Astrocyte of the hippocampus (primary cell): ENCODE measurements around the gene SVIL.
A peak's percentile ranks its signal among the peaks of the same experiment; 100 is the strongest.
"Not testable (repeated sequence)": the region's sequence is repeated elsewhere in the genome, so short reads cannot be mapped to it uniquely, and the experiment has no call there.

ENCODE experiments used
- DNase-seq: peaks from one replicate; pipeline ENCODE4 v3.0.0; 2011; ENCODE audit warnings: low read depth, low spot score

The SVIL gene

DNA sequence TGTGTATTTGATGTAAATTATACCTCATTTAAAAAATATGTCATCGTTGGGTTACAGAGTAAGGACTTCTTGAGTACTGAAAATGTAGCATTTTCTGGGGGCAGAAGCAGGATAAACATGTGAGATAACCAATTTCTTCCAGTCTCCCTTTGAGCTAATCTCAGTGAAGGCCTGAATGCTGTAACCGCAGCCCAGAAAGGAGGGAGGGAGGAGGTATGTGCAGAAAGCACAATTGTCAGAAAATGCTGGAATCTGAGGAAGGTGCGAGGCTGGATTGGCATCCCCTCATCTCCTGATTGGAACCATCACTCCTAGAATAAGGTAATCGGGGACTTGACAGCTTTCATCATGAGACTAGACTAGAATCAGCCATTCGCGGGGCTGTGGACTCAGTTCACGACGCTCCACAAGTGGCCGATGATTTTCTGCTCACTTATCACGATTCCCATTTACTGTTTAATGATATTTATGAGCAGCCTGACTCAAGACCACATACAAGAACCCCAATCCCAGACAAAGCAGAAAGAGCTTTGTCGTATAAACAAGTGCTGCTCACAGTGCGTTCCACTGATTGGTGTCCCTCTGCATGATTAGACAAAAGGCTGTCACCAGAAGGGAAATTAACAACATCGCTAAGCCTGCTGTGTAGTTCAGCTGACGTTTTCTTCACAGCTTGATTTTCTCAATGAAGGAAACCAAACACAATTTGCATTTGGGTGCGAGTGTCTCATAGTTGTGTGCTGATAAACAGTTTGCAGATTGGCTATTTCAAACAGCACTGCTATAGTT lies 93.2 kb downstream of the SVIL start:
- DNase-seq, result peak; percentile 42

DNA sequence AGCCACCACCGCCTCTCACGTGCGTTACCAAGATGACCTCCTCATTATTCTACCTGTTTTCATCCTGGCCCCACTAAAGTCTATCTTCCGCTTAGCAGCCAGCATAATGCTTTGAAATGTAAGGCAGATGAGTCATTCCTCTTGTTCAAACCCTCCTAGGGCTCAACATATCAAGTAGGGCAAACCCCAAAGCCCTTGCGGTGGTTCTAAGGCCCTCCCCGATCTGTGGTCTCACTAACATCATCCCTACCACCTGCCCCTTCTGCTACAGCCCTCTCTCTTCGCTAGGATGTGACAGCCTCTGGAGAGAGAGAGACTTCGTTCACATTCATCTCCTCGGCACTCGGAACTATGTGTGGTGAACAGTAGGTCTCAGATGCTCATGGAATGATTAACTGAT lies 94.8 kb downstream of the SVIL start:
- DNase-seq, result peak; percentile 73

DNA sequence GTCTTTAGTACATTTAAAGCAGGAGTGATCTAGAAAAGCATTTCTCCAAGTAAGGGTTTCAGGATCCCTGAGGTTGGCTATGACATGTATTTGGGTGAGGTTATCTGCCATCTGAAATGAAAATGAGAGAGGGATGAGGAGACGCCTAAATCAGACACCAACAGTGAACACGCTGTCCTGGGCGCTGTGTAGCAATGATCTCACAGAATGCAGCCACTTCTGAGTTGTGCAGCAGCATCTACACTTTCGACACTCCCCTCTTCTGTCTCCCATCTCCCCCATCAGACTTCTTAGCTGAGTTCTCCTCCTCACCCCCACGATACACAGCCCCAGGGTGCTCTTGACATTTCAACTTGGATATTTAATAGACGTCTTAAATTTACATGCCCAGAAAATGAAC lies 95.4 kb downstream of the SVIL start:
- no peak for DNase-seq

DNA sequence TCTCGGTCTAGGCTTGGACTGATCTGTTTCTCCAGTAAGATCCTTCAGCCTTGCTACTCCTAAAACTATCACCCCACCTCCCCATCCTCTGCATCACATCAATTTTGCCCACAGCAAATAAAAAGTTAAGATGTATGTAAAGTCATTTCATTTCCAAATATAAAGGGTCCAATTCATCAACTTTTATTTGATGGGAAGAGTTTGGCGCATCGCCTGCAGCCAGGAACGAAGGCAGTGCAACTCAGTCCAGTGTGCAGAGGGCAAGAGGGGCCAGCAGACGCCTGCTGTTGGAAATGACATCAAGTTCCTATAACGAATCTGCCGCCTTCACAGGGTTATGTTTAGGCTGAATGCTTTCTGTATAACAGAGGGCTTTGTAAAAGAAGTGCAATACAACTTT lies 97.0 kb downstream of the SVIL start:
- DNase-seq, result no peak

DNA sequence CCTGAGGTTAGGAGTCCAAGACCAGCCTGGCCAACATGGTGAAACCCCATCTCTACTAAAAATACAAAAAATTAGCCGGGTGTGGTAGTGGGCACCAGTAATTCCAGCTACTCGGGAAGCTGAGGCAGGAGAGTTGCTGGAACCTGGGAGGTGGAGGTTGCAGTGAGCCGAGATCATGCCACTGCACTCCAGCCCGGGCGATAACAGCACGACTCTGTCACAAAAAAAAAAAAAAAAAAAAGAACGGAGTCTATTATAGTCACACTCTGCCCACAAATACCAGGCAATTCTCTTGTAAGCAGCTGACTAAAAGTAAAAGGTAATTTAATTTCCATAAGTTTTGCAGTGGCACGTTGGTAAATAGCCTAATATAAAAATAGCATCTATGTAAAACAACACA lies 98.1 kb downstream of the SVIL start:
- DNase-seq, result not testable (repeated sequence)

DNA sequence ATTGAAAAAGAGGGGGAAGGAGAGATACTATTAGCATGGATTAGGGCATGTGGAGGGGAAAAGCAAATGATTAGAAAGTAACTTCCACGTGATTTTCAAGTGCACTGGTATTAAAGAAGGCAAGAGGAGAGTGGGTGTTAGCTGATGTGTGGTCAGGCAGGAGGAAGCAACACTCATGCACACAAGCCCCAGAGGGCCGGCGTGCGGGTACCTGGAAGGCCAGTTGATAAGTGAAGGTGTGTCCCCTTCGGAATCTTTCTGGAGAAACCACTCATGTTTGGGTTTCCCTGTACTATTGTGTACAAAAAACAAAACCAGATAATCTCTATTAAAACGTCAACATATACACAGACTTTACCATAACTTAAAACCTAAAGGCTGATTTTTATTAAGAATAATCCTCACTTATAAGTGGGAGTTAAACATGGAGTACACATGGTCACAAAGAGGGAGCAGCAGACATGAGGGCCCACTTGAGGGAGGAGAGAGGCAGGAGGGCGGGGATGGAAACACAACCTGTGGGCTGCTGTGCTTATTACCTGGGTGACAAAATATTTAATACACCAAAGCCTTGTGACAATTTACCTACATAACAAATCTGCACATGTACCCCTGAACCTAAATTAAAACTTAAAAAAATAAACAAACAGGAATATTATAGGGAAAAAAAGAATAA lies 98.9 kb downstream of the SVIL start:
- no peak for DNase-seq

DNA sequence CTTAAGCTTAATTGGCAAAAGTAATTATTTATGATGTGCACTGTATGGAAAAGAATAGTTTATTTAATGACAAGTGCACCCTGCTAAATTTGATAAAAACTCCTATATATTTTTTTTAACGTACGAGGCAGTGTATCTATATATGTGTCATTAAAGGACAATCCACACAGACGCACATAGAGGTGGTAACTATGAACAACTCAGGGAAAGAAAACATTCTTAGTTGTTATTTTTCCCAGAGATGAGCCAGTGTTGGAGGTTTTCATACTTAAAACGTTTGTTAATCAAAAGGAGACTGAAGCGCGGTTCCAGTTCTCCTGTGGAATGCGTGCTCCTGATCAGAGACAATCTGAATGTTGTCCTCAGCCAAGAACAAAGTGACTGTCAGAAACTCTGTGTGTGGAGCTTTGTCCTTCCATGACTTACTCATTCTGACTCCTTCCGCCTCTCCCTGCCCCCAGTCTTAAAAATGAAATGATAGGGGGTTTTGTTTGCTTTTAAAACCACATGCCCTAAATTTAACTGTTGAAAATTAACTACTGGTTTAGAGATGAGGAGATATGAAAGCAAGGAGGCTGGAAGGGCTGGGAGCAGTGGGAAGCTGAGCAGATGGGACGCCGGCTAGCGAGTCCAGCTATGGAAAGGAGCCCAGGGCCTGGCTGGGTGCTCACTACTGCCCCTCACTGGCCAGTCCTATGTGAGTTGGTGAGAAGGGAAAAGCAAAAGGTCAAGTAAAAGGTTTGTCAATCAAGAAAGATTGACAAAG lies 99.6 kb downstream of the SVIL start:
- peak; percentile 90 for DNase-seq

DNA sequence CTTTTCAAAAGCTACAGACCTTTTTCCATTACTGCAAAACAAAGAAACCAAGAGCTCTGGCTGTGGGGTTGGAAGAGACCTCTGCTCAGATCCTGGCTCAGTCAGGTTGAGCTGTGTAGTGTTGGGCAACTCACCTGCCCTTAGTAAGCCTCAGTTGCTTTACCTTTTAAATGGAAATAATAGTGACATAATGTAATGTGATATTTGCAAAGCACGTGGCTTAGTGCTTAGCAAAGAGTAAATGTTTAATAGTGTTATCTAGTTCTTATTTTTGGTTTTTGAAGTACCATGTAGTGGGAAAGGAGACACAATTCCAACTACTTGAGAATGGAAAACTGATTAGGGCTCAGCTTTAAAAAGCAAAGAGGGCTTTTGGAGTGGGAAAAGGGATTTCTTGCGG lies 100.2 kb downstream of the SVIL start:
- DNase-seq, result no peak

DNA sequence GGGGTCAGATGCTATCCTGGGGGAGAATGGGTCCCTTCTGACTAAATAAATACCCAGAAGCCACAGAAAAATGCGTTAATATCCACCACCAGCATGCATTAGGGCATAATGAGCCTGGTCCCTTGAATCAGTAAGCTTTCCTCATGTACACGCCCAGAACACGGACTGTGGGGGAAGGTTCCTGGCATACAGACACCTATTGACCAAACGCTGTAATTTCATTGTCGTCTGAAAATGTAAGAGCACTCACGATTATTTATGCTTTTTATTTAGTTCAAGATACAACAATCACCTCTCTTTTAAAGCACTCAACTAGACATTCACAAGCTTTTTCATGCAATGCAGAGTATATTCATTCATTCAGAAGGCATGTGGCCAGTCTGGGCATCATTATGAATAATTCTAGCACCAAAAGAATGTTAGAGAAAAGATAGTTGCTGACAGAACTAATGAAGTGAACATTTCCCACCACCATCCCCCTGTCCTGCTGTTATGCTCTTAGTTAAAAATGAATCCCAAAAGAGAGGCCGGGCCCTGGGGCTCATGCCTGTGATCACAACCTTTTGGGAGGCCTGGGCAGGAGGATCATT lies 101.0 kb downstream of the SVIL start:
- DNase-seq, result peak; percentile 63

DNA sequence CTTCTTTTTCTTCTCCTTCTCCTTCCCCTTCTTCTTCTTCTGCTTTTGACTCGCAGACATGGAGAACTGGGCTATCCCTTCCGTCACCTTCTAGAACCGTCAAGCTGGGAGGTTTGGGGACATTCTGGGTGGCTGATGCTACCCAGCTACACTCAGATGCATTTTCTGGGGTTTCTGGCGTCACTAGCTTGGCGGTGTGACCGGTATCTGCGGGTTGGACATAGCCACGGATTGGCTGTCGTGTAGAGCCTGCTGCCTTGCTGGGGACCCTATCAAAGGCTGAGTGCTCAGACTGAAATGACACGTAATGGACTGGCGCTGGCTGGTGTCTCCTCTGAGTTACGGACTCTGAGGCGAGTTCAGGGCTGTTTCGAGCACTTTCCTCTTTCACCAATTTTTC lies 101.7 kb downstream of the SVIL start:
- no peak for DNase-seq

DNA sequence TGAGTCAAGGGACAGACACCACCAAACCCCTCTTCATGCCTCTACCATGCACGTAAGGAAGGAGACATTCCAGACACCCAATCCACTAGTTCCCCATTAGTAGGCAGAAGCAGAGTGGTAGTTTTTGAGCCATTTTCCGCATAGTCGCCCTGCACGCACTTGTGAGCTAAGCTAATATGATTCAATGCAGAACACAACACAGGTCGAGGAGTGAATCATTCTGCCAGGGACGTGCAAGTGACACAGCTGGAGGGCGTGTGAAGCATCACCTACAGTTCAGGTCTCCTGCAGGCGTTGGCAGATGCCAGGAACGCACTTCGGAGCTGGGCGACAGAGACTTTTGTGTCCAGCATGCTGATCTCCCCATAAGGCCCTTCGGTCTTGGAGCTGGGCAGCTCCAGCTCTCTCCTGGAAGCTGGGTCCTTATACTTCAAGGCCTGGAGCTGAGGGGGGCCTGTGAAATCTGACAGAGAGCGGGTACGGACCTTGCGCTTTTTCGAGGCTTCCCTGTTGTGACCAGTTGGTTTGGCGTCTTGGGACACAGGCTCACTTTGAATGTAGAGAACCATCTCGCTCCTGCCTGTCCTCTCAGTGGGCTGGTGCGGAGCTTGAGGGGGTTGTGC lies 102.4 kb downstream of the SVIL start:
- DNase-seq, result no peak

DNA sequence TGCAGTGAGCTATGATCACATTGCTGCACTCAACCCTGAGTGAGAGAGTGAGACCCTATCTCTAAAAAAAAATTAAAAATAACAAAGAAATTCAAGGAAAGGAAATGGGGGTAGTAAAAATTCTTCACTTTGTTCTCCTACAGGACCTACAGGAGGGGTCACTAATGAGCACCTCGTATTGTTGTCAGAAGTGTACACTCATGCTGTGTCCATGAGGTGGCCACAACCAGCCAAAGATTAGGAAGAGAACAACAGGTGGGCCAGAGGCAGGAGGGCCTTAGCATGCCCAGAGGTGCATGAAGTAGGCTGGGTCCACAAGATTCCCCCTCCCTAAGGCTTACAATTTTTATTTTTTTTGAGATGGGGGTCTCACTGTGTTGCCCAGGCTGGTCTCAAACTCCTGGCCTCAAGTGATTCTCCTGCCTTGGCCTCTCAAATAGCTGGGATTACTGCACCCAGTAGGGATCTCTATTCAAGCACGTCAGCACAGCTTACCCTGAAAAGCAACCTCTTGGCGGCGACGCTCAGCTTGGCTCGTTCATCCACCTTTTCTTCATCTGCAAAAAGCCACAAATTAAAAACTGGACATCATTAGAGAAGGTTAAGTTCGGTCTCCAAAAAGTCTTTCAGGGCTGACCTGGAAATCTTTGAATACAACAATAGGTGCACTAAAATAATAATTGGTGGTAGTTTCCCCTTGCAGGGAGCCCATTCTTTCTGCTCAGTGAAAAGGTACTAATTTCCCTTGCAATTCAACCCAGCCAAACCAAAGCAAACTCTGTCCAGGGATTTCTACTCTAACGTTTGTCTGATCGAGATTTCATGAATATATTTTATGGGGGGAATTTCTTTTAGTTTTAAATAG lies 104.4 kb downstream of the SVIL start:
- peak; percentile 59 for DNase-seq

DNA sequence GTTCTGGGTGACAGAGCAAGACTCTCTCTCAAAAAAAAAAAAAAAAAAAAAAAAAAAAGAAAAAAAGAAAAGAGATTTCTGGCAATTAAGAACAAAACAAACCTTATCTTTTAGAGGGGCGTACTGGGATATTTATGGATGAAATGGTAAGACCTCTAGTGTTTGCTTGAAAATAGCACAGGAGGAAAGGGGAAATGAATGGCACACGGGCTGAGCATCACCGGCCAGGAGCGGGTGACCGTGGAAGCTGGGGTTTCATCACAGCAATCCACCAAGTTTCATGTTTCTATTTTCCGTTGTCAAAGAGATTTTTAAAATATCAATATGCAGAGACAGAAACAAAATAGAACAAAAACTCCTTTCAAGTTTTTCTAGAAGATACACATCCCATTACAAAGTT lies 105.6 kb downstream of the SVIL start:
- DNase-seq, result no peak

DNA sequence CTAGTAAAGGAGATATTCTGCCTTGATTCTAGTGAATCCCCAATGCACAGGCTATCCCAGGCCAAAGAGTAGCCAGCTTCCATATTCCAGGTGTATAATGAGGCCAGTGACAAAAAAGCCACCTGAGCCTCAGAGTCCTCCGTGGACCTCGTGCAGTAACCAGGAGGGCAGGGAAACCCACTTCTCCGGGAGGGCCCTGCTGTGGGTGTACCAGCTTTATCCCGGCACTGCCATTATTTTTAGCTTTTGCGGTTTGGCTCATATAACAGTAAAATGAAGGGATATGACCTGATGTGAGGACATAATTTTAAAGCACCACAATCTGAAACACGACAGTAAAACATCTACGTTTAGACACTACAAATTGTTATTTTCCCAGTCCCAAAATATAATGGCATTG lies 109.0 kb downstream of the SVIL start:
- no peak for DNase-seq

DNA sequence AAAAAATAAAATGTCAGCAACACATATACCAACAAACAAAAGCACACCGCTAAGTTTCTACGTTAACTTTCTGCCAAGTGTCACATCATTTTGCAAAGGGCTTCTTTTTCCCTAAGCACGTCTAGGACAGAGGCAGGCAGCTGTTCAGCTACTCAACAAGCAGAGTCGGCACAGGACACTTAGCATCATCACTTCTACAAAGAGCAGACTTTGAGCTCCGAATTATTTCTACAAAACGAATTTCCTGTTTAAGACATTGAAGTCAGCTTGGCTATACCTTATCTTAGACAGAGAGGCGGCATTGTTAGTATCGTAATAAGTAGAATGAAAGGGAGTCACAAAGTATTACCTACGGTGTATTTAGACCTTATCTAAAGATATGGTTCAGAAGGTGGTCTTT lies 110.1 kb downstream of the SVIL start:
- no peak for DNase-seq

DNA sequence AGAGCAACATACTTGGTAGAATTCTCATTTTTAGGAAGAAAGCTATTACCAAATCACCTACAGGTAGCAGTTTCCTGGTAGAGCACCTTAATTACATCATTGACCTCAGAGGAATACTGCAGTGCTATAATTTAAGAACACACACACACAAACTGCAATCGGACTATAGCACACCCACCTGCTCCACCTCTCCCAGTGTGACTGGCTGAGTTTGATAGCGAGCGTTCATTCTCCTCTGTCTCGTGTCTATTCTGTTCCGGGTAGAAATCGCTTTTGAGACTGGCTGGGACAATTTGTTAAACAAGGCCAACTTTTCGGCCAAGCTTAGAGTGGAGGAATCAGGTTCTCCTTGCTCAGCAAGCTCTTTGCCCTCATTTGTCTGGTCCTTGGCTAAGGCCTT lies 110.5 kb downstream of the SVIL start:
- no peak for DNase-seq

DNA sequence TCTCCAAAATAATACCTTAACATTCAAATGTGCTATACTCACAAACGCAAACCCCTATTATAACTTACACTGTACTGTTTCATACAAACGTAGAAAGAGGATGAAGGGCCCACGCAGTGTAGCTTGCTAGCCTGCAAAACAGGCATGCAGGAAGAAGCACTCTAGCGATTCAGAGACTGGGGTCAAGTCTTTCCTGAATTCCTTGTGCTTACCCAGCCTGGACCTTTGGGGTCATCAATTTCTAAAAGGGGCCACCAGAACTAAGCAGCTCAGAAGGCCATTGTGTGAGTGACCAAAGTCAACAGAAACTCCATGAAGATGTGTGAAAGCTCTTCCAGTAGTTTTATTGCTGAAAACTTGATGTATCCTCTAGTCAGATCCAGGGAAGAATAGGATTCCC lies 111.9 kb downstream of the SVIL start:
- no peak for DNase-seq

DNA sequence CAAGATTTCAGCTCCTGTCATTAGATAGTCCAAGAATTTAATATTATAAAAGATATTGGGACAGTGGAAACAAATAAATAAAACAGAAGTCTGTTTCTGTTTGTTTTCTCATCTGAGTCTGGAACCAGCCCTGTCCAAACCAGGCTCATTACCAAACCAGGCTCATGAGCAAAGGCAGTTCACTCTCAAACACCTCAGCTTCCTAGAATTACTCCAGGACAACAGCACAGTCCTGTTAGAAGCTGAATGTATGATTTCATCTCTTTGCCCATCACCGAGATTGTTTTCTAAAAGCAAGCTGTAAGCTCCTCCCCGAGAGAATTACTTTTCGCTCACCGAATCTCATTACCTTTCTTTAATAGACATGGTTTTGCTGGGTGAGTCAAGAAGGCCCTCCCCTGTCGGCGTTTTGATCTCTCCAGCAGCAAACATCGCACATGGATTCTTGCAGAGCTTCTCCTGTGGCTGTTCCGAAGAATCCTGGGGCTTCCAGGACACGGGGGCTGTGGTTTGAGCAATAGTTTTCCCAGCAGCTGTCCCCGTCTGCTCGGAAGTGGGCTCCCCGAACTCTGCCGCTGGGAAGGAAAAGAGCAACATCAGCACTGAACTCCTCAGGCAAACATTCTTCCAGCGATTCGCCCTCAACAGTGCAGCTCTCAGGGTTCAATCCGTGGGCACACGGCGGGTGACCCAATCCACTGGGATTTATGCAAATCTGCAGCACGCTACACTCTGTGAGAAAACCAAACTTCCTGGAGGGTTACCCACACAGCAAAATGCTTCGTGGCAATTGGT lies 112.5 kb downstream of the SVIL start:
- peak; percentile 69 for DNase-seq

DNA sequence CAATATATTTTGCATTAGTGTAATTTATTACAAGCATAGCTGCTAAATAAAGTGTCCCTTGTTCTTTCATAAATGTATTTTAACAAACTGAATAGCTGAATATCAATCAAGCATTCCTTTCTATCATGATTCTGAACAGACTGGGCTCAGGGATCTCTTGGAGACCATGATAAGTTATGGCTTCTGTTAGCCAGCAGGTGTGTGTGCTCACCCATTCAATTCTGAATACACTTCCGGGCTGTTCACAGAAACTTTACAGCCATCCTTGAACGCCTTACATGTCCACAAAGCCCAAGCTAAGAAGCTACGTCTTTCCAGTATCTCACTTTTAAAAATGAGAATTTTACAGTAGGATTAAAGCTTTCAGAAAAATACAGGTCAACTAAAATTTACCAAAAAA lies 115.1 kb downstream of the SVIL start:
- DNase-seq, result no peak

DNA sequence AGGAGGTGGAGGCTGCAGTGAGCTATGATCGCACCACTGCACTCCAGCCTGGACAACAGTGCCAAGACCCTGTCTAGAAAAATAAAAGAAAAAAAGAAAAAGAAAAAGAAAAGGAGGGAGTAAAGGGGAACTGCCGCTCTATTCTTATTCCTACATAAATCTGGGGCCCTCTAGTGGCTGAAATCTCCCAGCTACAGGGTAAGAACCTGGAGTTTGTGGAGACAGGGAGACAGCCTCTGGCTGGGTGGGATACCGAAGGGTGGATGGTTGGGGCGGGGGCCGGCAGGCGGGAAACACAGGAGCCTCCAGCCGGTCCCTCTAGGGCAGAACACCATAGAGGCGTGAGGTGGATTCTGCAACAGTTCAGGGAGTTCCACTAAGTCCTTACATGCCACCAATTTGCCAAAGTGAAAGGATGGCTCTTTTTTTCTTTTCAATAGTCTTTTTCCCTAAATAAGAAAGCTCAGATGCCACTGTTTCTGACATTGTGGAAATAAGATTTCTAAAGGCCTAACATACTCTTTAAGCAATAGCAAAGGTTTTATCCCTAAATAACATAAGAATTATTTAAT lies 117.3 kb downstream of the SVIL start:
- peak; percentile 52 for DNase-seq
